Transverse colon (tissue), 3 donors: ENCODE results near the gene CD33.

Source experiments
- POLR2A ChIP-seq: fragments of 450-650 bp; IDR thresholded peaks from one replicate; pipeline ENCODE4 v1.6.1; 2016; ENCODE audit warnings: antibody characterized with exemption, mild to moderate bottlenecking, moderate library complexity
- TF ChIP-seq, protein P1 (sequence below), 5 experiments: fragments of 200-600 bp in 3 of 5; fragments of 450-650 bp in 2 of 5; sonication (generic) in 3 of 5; IDR thresholded peaks; 1 replicate in 2 of 5; 2 replicates in 3 of 5; pipeline ENCODE4 v1.5.1; 2016 to 2017; ENCODE audit warnings: antibody characterized with exemption in 5 of 5, inconsistent platforms in 3 of 5, mild to moderate bottlenecking in 2 of 5, moderate library complexity in 1 of 5

DNA sequence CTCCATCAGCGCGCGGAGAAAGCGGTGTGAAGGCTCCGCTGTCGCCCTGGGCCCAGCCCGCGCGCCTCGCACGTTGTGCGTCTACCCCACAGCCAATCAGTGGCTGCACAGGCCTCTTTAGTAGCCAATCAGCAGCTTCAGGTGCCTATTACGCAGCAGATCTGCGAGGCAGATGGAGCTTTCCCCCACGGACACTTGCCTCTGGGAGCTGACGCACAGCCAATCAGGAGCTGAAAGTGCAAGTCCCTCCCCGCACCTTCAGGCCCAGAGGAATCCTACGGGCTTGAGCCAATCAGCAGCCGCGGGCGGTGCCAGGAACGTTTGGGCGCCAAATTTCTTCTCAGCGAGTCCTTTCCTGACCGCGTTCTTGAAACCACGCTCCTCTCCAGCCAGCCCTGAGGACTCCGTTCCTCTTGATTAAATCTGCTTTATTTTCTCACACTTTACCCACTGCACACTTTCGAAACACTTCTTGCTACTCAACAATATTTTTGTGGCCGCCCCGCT, 42.9 kb upstream of the CD33 start:
- TF ChIP-seq, protein P1, sequence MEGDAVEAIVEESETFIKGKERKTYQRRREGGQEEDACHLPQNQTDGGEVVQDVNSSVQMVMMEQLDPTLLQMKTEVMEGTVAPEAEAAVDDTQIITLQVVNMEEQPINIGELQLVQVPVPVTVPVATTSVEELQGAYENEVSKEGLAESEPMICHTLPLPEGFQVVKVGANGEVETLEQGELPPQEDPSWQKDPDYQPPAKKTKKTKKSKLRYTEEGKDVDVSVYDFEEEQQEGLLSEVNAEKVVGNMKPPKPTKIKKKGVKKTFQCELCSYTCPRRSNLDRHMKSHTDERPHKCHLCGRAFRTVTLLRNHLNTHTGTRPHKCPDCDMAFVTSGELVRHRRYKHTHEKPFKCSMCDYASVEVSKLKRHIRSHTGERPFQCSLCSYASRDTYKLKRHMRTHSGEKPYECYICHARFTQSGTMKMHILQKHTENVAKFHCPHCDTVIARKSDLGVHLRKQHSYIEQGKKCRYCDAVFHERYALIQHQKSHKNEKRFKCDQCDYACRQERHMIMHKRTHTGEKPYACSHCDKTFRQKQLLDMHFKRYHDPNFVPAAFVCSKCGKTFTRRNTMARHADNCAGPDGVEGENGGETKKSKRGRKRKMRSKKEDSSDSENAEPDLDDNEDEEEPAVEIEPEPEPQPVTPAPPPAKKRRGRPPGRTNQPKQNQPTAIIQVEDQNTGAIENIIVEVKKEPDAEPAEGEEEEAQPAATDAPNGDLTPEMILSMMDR (IDR thresholded peaks at IDR 0.05): no peak
- TF ChIP-seq POLR2A: no peak
